NCI-H1930 (cell line): ENCODE data around the gene BMP4.
"Not testable (repeated sequence)": the region's sequence is repeated elsewhere in the genome, so short reads cannot be mapped to it uniquely, and the experiment has no call there.

Source experiments
- DNase-seq, 2 experiments: peaks; one replicate each; lab custom pipeline; 2025; lab: John Stamatoyannopoulos, UW

BMP4 gene

DNA sequence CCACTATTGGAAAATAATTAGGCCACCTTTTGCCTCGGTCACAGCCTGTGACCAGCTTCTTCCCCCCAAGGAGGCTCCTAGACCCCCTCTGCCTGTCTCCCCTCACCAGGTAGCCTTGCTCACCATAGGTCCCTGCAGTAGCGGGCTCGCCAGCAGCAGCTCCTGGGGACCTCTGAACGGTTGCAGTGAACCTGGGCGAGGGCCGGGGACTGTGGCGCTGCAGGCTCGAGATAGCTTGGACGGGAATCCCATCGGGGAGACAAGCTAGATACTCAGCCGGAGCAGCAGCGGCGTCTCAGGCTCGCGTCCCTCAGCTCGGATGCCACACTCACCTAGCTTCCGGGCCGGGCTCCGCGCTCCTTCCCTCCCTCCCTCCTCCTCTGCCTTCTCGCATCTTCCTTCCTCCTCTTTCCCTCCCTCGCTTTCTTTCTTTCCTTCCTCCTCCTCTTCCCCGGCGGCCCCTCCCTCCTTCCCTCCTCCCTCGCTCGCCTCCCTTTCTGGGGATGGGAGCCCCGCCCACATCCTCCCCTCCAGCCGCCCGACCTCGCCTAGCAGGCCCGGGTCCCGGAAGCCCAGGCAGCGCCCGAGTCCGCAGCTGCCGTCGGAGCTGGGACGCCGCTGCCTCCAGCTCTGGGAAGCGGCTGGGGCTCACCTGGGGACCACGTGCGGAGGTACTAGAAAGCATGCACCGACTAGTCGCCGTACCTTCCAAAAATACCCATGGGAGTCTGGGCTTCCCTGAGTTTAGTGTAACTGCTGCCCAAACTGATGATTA is at the start of gene BMP4:
Gene BMP4, minus strand, starts transcription at position 399 of the 775 bp plus-strand sequence. CDS start 4,603 bp downstream, outside the sequence.
- DNase-seq = no peak

DNA sequence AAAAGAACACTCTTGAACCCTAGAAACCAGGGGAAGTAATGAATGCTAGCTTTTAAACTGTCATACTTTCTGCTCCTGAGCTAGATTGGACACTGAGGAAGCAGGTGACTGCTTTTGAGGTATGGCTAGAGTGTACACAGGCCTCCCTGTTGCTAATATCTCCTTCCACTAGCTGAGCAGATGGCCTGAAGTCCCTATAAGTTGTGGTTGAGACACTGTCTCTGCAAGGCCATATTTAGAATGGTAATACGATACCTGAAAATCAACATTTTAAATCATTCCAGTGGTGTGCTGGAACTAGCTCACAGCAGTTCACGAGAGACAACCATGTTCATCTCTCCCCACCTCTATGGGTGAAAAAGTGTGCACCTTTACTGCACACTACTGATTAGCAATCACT is 46.4 kb upstream of the BMP4 start:
- DNase-seq = no peak

DNA sequence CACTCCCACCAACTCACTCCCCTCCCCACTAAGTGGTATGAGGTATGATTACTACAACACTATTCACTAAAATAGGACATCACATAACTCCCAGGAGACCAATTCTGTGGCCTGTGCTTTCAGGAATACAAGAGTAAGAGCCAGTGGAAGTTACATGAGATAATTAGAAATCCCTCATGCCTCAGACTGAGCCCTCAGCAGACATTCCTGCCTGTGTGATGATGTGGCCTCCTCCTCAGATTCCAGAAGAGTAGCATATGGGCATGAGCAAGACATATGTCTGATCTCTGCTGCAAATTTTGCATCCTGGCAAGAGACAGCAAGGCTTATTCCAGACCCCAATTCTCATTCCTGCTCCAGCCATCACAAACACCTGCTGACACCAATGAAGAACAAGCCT is 46.0 kb upstream of the BMP4 start:
- DNase-seq = no peak

DNA sequence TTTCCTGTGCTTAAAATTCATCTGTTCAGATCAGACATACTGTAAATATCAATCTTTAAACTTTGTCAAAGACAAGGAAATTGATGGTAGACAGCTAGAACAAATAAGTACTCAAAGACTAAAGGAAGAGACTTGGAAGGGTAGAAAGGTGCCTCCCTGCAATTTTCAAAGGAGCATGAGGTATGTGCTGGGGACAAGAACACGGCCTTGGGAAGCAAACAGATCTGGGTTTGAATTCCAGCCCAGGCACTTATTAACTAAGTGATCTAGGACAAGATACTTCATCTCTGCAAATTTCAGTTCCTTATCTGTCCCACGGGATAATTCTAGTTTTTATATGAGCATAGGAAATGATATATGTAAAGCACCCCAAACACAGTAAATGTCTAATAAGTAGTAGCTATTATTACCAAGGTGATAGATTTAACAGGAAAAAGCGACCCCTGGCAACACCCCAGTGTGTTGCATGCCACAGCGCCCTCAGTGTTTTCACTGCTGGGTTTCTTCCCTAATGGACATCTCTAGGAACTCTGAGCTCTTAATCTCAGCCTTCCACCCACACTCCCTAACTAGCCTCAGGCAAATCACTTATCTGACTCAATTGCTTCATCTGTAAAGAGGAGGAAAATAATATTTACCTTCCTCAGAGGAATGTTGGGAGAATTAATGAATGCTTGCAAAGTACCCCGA is 44.7 kb upstream of the BMP4 start:
- DNase-seq = no peak

DNA sequence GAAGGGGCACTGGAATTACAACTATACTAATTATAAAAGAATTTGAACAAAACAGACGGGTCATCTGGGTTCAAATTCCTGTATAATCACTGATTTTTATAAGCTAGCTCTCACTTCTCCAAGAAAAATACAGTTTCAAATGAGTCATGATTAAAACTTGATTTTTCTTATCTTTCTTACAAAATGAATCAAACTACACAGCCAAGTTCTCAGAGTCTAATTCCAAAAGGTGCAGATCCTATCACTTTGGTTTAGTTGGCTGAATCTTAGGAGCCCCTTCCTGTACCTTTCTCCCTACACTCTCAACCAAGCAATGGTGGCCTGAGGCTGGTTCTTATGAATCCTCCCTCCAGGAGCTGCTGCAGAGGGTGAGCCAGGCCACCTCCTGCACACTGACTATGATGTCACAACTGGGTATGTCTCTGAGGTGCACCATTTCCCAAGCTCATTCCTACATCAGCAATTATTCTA is 43.8 kb upstream of the BMP4 start:
- DNase-seq = no peak

DNA sequence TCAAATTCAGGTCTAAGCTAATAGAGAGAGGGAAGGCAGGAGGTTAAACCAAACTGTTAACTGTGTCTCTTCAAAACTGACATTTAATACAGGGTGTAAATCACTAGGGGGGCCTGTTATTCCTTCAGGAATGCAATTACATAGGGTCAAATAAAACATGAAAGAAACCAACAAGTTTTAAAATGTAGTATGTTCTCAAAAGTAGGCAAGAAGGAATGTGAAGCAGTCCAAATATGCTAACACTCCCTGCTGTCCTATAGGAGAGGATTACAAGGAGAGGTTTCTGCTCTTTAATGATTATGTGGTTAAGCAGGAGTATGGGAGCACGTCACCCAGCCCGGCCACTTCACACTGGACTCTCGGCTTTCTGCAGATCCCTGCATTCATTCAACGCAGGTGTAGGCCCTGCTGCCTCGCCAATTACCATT is 42.5 kb upstream of the BMP4 start:
- no peak for DNase-seq

DNA sequence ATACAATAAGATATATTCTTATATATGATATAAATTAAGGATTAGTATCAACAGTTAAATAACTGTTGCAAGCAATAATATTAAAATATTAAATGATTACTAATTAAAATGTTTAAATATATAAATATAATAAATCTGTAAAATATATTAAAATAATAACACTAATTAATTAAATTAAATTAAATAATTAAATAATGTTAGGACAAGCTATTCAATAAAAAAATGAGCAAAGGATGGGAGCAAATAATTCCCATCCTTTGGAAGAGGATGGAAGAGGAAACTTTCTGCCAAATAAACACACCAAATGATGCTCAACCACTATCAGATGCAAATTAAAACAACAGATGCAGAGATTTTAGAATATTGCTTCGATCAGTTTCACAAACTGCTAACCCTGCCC is 39.4 kb upstream of the BMP4 start:
- no peak for DNase-seq

DNA sequence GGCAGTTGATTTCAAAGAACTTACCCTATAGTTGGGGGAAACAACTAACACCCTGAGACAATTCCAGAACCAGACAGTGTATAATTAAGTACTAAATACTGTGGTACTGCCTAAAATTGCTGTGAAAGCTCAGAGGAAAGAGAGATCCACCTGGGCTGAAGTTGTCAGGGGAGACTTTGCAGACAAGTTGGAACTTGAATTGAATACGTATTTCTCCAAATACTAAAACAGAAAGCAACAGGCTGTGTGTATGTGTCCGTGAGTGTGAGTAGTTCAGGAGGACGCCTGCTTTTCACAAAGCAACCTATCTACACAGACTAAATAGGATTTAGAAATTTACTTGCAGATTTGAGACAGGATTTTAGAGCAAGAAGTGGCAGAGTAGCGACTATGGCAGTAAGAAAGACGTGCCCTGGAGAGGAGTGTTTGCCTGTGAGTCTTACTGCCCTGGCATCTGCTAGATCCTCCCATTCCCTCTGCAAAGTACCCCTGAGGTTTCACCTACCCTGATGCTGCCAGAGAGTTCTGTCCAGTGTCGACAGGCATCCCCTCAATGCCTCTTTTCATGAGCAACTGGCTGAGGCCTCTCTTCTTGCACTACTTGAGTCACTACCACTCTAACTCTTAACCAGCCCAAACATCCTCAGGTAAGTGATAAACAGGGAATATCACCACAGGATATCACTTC is 37.4 kb upstream of the BMP4 start:
- DNase-seq = no peak

DNA sequence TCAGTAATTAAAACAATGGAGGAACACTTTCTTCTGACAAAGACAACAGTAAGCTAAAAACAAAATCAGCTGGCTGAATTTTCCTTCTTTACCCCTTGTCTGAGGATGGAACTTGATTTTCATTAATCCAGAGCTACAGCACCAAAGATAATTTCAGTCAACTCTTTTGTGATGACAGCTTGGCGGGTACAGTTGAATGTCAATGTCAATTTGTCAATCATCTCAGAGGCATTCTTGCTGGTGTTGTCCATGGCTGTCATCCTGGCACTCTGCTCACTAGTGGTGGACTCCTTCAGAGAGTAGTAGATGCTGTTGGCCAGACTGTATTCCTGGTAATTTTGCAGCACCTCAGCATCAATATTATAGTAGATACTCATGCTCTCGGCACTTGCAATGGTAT is 34.4 kb upstream of the BMP4 start:
- DNase-seq = no peak

DNA sequence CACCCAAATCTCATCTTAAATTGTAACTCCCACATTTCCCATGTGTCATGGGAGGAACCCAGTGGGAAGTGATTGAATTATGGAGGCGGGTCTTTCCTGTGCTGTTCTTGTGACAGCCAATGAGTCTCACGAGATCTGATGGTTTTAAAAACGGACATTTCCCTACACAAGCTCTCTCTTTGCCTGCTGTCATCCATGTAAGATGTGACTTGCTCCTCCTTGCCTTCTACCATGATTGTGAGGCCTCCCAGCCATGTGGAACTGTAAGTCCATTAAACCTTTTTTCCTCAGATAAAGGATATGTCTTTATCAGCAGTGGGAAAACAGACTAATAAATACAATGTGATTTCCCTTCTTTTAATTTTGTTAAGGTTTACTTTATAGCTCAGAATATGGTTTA is 30.1 kb upstream of the BMP4 start:
- DNase-seq = not testable (repeated sequence)

DNA sequence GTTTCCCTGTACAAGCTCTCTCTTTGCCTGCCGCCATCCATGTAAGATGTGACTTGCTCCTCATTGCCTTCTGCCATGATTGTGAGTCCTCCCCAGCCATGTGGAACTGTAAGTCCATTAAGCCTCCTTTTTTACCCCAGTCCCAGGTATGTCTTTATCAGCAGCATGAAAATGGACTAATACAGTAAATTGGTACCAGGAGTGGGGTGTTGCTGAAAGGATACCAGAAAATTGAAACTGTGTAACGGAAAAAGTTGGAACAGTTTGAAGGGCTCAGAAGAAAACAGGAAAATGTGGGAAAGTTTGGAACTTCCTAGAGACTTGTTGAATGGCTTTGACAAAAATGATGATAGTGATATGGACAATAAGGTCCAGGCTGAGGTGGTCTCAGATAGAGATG is 28.3 kb upstream of the BMP4 start:
- DNase-seq = not testable (repeated sequence)

DNA sequence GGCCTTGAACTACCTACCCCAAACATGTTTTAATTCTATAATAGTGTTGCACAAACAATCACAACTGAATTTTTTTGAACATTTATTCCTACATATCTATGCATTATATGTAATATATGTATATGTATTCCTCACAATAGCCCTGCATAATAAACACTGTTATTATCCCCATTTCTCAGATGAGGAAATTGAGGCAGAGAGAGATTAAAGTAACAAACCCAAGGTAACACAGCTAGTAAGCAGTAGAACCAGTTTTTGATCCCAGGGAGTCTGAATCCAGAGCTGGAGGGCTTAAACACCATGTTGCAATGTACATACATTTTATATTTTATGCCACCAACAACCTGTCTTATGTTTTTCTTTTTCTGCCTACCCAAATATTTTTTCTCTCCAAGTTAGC is 26.5 kb upstream of the BMP4 start:
- DNase-seq = no peak

DNA sequence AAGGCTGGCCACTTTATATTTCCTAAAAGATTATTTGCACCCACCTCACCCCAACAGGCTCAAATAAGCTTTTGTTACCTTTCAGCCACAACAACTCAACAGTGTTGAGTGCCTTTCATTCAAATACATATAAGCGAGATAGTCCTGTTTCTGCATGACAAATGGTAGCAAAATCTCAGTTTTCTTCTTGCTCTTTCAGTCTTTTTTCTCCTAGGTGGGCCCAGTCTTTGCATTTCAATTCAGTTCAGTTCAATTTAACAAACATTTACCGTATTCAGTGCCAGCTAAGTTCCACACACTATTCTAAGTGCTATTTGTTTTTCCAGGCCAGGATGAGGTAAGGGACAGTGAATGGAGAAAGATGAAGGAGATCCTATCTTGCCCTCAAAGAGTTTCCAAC is 25.9 kb upstream of the BMP4 start:
- no peak for DNase-seq

DNA sequence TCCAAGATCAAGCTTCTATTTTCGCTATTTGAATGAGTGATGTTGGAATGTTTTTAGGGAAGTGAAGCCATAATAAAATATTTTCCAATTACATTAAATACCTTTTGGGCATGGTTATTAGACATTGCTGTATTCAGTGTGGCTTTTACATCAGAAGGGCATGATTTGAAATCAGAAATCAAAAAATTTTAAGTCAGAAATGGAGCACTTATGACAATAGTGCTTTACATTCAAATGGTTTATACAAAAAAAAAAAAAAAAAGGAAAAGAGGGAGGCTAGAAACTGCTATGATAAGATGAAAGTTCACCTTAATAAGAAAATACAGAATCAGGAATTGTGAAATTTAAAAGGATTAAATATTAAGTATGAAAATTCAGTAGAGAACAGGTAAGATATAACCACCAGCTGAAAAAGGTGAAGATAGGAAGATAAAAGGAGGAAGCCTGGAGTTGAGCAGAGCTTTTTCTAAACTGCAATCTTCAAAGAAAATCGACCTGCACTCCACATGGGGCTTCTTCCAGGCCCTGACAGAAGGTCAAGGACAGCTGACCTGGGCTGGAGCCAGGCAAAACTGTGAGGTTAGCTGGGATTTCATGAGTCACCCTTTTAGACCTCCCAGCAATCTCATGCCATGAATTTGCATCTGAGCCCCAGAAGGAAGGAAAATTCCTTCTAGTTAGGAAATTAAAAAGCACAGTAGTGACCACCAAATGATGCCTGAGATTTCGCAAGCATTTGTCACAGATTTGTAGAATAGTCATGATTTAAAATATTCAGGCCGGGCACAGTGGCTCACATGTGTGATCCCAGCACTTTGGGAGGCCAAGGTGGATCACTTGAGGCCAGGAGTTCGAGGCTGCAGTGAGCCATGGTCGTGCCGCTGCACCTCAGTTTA is 23.4 kb upstream of the BMP4 start:
- no peak for DNase-seq

DNA sequence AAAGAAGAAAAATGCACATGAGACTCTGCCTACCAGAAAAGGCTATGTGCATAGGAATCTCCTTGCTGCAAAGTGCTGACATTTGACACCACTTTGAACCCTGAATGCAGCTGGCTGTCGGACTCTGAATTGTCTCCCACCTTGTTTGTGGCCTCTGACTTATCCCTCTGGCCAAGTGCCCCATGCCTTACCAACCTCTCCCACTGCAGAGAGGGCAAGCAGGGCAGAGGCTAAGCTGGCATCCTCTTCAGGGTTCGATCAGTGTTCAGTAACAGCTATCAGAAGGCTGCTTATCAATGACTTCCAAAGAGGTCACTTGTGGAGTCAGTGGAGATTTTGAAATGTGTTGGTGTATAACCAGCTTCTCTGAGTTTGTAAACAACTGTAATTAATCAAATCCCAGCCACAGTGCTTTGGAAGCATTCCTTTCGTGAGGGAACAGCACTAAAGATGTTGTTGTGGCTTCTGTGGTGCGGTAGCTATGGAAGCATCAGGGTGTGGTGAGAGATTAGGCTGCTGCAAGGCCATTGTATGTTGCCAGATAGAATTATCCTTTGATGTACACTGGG is 22.6 kb upstream of the BMP4 start:
- DNase-seq = no peak

DNA sequence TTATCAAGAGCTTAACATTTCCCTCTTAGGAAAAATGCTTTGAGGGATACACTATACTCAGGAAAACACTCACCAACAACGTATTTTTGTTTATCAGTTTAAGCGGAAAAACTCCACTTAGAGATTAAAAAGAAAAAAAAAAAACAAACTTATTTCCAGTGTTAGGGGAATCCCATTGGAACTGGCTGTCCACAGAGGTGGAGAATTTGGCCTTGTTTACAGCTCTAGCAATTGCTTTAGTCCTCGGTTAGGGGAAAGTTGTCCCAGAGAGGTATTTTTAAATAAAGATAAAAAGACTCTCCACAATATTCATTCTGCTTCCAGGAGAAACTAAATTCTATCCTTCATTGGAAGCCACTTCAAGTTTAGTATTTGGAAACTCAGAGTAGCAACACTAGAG is 21.6 kb upstream of the BMP4 start:
- DNase-seq = no peak

DNA sequence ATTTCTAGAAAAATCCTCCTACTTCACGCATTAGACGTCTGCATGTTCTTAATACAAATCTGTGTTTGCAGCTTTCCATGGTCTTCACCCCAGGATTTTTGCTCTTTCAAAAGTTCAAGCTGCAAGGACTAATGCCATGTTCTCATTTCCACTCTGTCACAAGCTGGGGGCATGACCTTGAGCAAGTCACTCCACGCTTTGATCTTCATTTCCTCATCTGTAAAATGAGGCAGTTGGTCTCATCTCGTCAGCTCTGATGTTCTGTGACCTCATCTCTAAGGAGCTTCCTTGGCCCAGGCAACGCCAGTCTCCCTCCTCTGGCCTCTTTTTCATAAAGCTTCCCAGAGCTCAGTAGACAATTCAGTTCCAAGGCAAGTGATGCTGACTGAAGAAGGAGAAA is 18.8 kb upstream of the BMP4 start:
- DNase-seq = no peak

DNA sequence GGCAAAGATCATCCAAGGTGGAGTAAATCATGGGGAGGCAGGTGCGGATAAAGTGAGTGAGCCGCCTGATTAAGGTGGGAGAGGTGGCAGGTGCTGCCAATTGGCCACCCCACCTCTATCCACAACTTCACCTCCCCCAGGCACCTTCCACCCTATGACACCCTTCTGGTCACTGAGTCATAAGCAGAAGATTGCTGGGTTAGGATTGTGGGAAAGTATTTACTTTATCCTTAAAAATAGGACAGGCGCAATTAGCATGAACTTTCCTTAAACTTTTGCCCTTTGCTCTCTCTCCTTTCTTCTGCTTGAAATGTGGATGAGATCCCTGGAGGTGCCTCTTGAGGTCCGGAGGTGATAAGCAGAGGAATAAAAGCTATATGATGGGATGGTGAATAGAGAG is 14.9 kb upstream of the BMP4 start:
- no peak for DNase-seq

DNA sequence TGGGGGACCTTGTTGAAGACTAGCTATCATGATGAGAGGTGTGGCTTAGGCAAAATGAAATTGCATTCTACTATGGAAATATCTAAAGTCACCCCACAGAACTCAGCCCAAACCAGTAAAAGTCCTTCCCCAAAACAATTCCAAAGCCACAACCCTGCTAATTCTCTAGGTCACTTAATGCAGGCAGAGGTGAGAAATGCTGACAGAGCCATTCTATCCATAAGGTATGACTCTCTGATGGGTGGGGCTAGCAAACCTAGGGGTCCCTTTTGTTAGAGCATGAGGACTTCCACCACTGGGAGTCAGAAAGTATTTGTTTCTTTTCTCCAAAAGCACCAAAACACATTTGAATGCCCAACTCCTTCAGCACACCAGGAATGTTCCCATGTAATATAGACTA is 12.7 kb upstream of the BMP4 start:
- no peak for DNase-seq

DNA sequence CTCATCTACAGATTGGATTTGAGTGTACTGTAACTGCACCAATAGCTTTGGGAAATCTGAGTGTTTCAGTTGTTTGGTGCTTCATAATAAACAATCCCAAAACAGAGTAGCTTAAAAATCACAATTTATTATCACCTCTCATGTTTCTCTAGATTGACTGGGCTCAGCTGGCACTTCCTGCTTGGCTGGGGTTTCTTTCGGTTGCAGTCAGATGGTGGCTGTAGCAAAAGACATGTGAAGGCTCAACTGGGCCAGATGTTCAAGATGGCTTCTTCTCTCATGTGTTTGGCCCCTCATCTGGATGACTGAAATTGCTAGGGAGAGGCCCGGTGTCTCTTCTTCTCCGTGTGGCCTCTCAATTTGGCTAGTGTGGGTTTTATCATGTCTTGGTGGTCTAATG is 12.1 kb upstream of the BMP4 start:
- no peak for DNase-seq

DNA sequence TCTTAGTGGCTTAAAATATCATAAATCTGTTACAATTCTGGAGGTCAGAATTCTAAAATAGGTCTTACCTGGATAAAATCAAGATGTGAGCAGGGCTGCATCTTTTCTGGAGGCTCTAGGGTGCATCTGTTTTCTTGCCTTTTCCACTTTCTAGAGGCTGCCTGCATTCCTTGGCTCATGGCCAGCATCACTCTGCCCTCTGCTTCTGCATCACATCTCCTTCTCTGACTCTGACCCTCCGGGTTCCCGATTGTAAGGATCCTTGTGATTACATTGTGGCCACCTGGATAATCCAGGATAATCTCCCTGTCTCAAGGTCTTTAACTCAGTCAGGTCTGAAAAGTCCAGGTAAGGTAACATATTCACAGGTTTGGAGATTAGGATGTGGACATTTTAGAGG is 11.0 kb upstream of the BMP4 start:
- no peak for DNase-seq

DNA sequence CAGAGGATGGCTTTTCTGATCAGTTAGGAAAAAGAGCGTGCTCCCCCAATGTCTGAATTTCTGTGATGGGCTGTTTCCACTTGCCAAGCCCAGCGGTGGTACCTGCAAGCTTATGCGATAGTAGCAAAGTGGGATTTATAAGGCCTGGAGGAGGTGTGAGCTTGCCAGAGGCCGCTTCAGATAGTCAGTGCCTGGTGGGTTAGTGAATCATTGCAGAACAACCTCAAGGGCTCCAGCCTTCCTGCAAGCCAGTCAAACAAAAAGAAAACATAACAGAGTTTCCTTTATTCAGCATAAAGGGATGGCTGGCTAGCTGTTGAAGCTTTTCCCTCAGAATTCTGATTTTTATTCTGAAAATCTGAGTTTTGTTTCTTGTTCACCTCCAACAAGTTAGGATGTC is 7.6 kb upstream of the BMP4 start:
- DNase-seq = no peak
